Neural crest cell (in vitro differentiated cells): ENCODE data around the gene ASH1L. TPM values are rescaled to one million over a fixed set of nuclear protein-coding genes. Genes with fewer than 3 reads are reported as not detected.

Experiments used
- DNase-seq: peaks from one replicate; pipeline ENCODE4 v3.0.0; 2021; ENCODE audit warnings: low read depth, mixed read lengths, low spot score
- H3K27ac Mint-ChIP-seq: one replicate; pipeline ENCODE4 v1.8.0; 2021; ENCODE audit warnings: mild to moderate bottlenecking, mixed read lengths; ENCODE audit not compliant: unreplicated experiment
- H3K27me3 Mint-ChIP-seq: 2 replicates; pipeline ENCODE4 v1.8.0; 2021; ENCODE audit warnings: low read depth, mild to moderate bottlenecking, mixed read lengths
- H3K36me3 Mint-ChIP-seq: 2 replicates; pipeline ENCODE4 v1.8.0; 2021; ENCODE audit warnings: low read depth, mild to moderate bottlenecking, mixed read lengths
- H3K4me1 Mint-ChIP-seq: 2 replicates; pipeline ENCODE4 v1.8.0; 2021; ENCODE audit warnings: mixed read lengths
- H3K4me3 Mint-ChIP-seq: one replicate; pipeline ENCODE4 v1.8.0; 2021; ENCODE audit warnings: mild to moderate bottlenecking, mixed read lengths
- H3K9me3 Mint-ChIP-seq: 2 replicates; pipeline ENCODE4 v1.8.0; 2021; ENCODE audit warnings: mixed read lengths
- CTCF ChIP-seq: fragments of 200-600 bp; sonication (generic); conservative IDR thresholded peaks from 2 replicates; pipeline ENCODE4 v1.5.0; 2021; ENCODE audit warnings: antibody characterized with exemption, mild to moderate bottlenecking
- total RNA-seq: library from RNA; stranded (reverse); gene quantifications from 2 replicates; pipeline ENCODE4 v1.2.1, GENCODE V29; 2021

Gene ASH1L
- total RNA-seq, 1 donor from 2014 or later: 35.4 TPM

DNA sequence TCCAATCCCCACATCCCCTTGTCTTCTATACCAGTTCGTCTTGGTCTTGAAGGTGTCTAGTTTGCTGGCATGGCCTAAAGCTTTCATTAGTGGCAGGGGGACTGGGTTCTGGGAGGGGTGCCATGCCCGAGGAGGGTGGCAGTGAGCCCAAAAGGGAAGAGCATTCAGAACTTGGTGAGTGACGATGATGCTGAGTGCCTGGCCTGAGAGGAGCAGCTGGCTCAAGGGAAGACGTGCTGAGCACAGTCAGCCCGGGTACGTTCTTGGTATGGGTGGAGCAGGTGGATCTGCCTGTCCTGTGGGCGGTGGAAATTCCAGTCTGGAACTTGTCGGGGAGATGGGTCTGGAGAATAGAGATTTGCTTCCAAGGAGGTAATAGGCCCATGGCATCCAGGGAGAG, 249.3 kb downstream of the ASH1L start:
- Mint-ChIP-seq H3K4me1 (peaks cover 52% of the 10 kb centered on the region), H3K27me3 (peaks cover 2% of the 10 kb centered on the region), H3K4me3 (peak overlapping the region; percentile 82), H3K36me3 (peaks cover 42% of the 10 kb centered on the region), H3K9me3 (no peaks in the 10 kb centered on the region), H3K27ac (peak overlapping the region; percentile 93)
- no peak for TF ChIP-seq CTCF
- DNase-seq: no peak

- H3K27me3 Mint-ChIP-seq: no peaks in the 10 kb centered on the region
- H3K36me3 Mint-ChIP-seq: peaks cover 30% of the 10 kb centered on the region
- H3K27ac Mint-ChIP-seq: peak overlapping the region; percentile 95
- no peak for DNase-seq
- H3K9me3 Mint-ChIP-seq: no peaks in the 10 kb centered on the region
- TF ChIP-seq CTCF: no peak
- peaks cover 55% of the 10 kb centered on the region for H3K4me1 Mint-ChIP-seq
- peak overlapping the region; percentile 98 for H3K4me3 Mint-ChIP-seq
Observed at GRCh38 chr1:155309423-155310021, 253.1 kb downstream of the ASH1L start.

DNA sequence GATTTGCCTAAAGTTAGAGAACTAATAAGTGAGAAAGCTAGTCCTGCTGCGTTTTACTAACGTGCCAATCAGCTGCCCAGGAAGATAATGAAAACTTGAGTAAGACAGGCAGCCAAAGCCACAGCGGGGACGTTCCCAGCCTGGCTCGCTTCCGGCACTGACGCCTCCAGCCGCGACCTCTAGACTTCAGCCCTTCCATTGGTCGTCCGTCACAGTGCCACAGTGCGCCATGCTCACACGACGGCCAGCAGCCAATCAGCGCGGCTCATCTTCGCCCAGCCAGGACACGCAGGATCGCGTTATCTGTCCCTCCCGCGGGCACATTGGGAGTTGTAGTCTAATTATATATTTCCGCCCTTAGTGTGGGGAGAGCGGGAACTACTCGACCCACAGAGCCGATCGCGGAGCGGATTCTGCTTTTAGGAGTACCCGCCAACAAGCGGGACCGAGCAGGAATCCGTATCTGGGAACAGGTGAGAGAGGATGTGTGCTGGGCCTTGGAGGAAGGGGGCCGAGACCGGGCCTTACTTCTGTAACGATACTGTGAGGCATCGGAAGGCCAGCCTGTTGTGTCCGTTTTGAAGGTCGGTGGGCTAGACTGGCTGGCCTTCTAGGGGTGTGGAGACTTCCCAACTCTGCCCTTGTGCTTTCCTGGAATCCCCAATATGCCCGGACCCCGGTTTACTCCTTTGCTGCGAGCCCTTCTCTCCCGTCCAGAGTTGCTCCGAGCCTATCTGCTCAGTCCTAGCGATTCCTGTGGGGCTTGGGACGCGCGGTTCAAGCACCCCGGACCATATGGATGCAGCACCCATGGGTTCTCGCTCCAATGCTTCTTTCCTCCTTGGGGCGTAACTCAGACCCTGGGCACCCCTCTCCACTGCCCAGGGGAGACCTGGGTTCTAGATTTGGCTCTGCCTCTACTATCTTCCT, 253.8 kb downstream of the ASH1L start, which contains the start of gene FDPS:
Gene FDPS (plus strand): TSS at position 374 of the 930 bp plus-strand sequence. CDS start 924 bp downstream, outside the sequence.
- H3K4me1 Mint-ChIP-seq: peaks cover 58% of the 10 kb centered on the region
- H3K4me3 Mint-ChIP-seq: peak within 1 kb of the TSS; percentile 98
- peak within 1 kb of the TSS; percentile 95 for H3K27ac Mint-ChIP-seq
- no peak for TF ChIP-seq CTCF
- no peaks in the 10 kb centered on the region for H3K27me3 Mint-ChIP-seq
- peaks cover 30% of the 10 kb centered on the region for H3K36me3 Mint-ChIP-seq
- no peaks in the 10 kb centered on the region for H3K9me3 Mint-ChIP-seq
- peak; percentile 88 for DNase-seq

GRCh38 chr1:155307247-155307740, 255.3 kb downstream of the ASH1L start:
- no peaks in the 10 kb centered on the region for H3K9me3 Mint-ChIP-seq
- TF ChIP-seq CTCF: peak; percentile 50
- H3K4me3 Mint-ChIP-seq: peak overlapping the region; percentile 84
- no peaks in the 10 kb centered on the region for H3K27me3 Mint-ChIP-seq
- peaks cover 54% of the 10 kb centered on the region for H3K4me1 Mint-ChIP-seq
- peak overlapping the region; percentile 84 for H3K27ac Mint-ChIP-seq
- peaks cover 21% of the 10 kb centered on the region for H3K36me3 Mint-ChIP-seq
- DNase-seq: no peak

DNA sequence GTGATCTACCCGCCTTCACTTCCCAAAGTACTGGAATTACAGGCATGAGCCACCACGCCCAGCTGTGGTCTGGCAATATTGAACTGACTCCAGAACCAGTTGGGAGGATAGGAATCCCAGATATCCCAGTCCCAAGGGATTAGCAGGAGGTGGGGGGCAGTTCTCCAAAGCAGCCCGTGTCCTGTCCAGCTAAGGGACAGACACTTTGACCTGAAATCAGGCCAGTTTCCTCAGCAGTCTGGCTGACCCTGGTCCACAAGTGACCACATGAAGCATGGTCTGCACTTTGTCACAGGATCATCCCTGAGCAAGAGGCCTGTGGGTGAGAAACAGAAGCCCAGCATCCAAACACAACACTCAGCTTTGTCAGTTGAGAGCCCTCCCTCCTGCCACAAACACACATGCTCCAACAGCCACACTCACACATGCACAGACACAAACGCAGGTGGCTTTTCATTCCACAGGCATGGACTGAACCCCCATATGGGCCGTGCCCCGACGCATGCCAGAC, 256.7 kb downstream of the ASH1L start:
- DNase-seq: no peak
- Mint-ChIP-seq H3K36me3 (peaks cover 11% of the 10 kb centered on the region), H3K9me3 (no peaks in the 10 kb centered on the region), H3K27ac (peak overlapping the region; percentile 84), H3K27me3 (no peaks in the 10 kb centered on the region), H3K4me3 (peak overlapping the region; percentile 62), H3K4me1 (peaks cover 50% of the 10 kb centered on the region)
- no peak for TF ChIP-seq CTCF
